Measurements from ENCODE around the gene PHLDB1.

DNA sequence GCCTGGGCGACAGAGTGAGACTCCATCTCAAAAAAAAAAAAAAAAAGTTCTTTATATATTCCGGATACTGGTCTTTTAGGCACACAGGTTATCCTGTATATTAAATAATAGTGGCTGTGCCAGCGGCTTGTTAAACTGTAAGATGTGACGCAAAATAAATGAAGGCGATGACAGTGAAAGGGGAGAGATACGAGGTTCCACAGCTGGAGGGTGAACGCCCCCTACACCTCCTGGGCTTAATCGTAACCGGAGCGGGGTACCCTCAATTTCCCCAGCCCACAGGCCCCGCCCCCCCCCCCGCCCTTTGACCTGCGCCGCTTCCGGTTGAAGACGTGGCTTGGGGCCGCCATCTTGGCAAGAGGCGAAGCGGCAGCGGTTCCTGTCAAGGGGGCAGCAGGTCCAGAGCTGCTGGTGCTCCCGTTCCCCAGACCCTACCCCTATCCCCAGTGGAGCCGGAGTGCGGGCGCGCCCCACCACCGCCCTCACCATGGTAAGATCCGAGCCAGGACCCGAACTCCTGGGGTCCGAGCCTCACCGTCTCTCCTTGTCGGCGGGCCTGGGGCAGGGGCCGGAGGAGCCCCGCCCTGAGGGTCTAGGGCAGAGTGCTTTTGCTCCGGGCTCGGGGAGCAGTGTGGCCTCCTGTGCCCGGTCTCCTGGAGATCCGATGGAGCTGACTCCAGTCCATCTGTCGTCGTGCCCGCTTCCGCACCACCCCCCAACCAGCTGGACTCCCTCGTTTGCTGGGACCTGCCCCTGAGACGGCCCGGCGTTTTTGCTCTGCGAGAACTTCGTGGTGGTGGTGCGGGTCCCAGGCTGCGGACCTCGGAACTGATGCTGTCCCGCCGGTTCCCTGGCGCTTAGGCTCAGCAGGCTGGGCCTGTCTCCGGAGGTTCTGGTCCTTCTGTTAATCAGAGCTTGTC is 35.1 kb upstream of the PHLDB1 start, which contains the start of gene ARCN1:
- TF ChIP-seq CEBPB (IDR thresholded peaks at IDR 0.05; ENCODE audit: low read depth) (no peak), SP1 (IDR thresholded peaks at IDR 0.05; ENCODE audit: low read depth) (no peak), EZH2phosphoT487 (IDR thresholded peaks at IDR 0.05; ENCODE audit: borderline replicate concordance) (no peak), POLR2A (IDR thresholded peaks at IDR 0.05; ENCODE audit: borderline replicate concordance, extremely low read depth, insufficient read depth, insufficient read length) (peak; percentile 29), EZH2 (IDR thresholded peaks at IDR 0.05) (no peak), RAD21 (IDR thresholded peaks at IDR 0.05; ENCODE audit: low read depth) (no peak)
- TF ChIP-seq, protein P1, sequence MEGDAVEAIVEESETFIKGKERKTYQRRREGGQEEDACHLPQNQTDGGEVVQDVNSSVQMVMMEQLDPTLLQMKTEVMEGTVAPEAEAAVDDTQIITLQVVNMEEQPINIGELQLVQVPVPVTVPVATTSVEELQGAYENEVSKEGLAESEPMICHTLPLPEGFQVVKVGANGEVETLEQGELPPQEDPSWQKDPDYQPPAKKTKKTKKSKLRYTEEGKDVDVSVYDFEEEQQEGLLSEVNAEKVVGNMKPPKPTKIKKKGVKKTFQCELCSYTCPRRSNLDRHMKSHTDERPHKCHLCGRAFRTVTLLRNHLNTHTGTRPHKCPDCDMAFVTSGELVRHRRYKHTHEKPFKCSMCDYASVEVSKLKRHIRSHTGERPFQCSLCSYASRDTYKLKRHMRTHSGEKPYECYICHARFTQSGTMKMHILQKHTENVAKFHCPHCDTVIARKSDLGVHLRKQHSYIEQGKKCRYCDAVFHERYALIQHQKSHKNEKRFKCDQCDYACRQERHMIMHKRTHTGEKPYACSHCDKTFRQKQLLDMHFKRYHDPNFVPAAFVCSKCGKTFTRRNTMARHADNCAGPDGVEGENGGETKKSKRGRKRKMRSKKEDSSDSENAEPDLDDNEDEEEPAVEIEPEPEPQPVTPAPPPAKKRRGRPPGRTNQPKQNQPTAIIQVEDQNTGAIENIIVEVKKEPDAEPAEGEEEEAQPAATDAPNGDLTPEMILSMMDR (IDR thresholded peaks at IDR 0.05 in 2 of 3, conservative IDR thresholded peaks at IDR 0.05 in 1 of 3; ENCODE audit: borderline replicate concordance in 1 of 3, insufficient read depth in 1 of 3, low read depth in 2 of 3, low read length in 2 of 3): no peak
- TF ChIP-seq, protein P2, sequence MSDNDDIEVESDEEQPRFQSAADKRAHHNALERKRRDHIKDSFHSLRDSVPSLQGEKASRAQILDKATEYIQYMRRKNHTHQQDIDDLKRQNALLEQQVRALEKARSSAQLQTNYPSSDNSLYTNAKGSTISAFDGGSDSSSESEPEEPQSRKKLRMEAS (IDR thresholded peaks at IDR 0.05): no peak
- TF ChIP-seq, protein P3, sequence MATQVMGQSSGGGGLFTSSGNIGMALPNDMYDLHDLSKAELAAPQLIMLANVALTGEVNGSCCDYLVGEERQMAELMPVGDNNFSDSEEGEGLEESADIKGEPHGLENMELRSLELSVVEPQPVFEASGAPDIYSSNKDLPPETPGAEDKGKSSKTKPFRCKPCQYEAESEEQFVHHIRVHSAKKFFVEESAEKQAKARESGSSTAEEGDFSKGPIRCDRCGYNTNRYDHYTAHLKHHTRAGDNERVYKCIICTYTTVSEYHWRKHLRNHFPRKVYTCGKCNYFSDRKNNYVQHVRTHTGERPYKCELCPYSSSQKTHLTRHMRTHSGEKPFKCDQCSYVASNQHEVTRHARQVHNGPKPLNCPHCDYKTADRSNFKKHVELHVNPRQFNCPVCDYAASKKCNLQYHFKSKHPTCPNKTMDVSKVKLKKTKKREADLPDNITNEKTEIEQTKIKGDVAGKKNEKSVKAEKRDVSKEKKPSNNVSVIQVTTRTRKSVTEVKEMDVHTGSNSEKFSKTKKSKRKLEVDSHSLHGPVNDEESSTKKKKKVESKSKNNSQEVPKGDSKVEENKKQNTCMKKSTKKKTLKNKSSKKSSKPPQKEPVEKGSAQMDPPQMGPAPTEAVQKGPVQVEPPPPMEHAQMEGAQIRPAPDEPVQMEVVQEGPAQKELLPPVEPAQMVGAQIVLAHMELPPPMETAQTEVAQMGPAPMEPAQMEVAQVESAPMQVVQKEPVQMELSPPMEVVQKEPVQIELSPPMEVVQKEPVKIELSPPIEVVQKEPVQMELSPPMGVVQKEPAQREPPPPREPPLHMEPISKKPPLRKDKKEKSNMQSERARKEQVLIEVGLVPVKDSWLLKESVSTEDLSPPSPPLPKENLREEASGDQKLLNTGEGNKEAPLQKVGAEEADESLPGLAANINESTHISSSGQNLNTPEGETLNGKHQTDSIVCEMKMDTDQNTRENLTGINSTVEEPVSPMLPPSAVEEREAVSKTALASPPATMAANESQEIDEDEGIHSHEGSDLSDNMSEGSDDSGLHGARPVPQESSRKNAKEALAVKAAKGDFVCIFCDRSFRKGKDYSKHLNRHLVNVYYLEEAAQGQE (IDR thresholded peaks at IDR 0.05; ENCODE audit: low read depth): no peak
- TF ChIP-seq, protein P4, sequence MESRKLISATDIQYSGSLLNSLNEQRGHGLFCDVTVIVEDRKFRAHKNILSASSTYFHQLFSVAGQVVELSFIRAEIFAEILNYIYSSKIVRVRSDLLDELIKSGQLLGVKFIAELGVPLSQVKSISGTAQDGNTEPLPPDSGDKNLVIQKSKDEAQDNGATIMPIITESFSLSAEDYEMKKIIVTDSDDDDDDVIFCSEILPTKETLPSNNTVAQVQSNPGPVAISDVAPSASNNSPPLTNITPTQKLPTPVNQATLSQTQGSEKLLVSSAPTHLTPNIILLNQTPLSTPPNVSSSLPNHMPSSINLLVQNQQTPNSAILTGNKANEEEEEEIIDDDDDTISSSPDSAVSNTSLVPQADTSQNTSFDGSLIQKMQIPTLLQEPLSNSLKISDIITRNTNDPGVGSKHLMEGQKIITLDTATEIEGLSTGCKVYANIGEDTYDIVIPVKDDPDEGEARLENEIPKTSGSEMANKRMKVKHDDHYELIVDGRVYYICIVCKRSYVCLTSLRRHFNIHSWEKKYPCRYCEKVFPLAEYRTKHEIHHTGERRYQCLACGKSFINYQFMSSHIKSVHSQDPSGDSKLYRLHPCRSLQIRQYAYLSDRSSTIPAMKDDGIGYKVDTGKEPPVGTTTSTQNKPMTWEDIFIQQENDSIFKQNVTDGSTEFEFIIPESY (IDR thresholded peaks at IDR 0.05; ENCODE audit: extremely low read depth, insufficient replicate concordance, low read length): no peak

Data from HCT116 (cell line).